ENCODE measurements around the gene TENT5A. TPM values are rescaled to one million over a fixed set of nuclear protein-coding genes. Genes with fewer than 3 reads are reported as not detected.
A peak's percentile ranks its signal among the peaks of the same experiment; 100 is the strongest.
"Not testable (repeated sequence)": the region's sequence is repeated elsewhere in the genome, so short reads cannot be mapped to it uniquely, and the experiment has no call there.

The TENT5A gene
- polyA plus RNA-seq, 4 donors: 3.4 to 4.7 (median 4.5) TPM

GRCh38 chr6:81751388-81752083 is 945 bp downstream of the TENT5A start:
- DNase-seq (ENCODE audit: low read depth in 4 of 4, low spot score in 2 of 4): peak in 1 of 4 donors; percentile 13

DNA sequence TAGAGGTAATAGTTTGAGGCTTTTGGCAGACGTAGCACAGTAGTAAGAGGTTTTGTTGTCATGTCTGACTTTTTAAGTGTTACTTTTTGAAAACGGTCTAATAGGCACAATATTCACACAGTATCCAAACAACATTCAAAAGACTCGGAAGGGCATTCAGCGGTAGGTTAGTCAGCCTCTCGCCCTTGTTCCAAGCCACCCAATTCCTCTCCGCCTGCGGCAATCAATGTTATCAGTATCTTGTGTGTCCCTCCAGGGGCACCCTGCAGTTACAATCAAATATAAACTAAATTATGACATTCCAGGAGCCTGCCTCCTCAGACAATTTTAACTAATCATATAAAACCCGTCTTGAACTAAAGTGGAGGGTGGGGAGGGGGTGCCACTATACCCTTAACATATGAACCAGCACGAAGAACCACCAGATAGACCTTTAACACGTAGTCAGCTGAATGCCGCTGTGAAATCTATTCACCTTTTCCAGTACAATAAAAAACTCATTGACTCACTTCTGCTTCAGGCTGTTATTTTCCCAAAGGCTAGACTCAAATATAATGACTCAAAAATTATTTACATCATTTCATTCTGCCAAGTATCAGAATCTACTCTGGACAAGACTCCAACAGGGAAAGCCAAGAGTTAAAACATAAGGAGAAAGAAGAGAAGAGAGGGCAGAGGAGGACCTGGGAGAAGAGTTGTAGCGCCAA is 1.6 kb downstream of the TENT5A start:
- no peak for DNase-seq (ENCODE audit: low read depth in 4 of 4, low spot score in 2 of 4)

GRCh38 chr6:81750200-81750599 is 2.3 kb downstream of the TENT5A start:
- DNase-seq (ENCODE audit: low read depth in 4 of 4, low spot score in 2 of 4): no peak

- no peak for DNase-seq (ENCODE audit: low read depth in 4 of 4, low spot score in 2 of 4)
Measured at GRCh38 chr6:81749707-81750106, 2.8 kb downstream of the TENT5A start.

- DNase-seq (ENCODE audit: low read depth in 4 of 4, low spot score in 2 of 4): no peak
Measured at GRCh38 chr6:81748994-81749393, 3.5 kb downstream of the TENT5A start.

DNA sequence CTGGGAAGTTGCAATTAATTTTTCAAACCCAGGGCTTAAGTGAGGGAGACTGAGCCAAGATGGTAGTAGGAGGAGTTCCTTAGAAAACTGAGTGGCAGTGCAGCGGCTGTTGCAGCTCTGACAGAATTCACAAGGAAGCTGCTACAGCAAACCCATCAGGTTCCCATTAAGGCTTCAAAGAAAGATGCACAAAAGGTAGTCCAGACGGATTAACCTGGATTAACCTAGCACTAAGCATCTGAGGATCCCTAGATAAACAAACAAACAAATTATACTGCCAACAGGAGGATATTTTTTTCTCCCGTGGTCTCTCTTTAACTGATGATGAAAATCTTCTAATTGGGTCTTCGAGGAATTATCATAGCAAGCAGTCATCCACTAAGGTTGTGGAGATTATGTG is 5.2 kb downstream of the TENT5A start:
- no peak for DNase-seq (ENCODE audit: low read depth in 4 of 4, low spot score in 2 of 4)

GRCh38 chr6:81744131-81744530 is 8.3 kb downstream of the TENT5A start:
- no peak for DNase-seq (ENCODE audit: low read depth in 4 of 4, low spot score in 2 of 4)

GRCh38 chr6:81743649-81744048 is 8.8 kb downstream of the TENT5A start:
- DNase-seq (ENCODE audit: low read depth in 4 of 4, low spot score in 2 of 4): no peak

GRCh38 chr6:81741689-81742088 is 10.8 kb downstream of the TENT5A start:
- DNase-seq (ENCODE audit: low read depth in 4 of 4, low spot score in 2 of 4): no peak

- DNase-seq (ENCODE audit: low read depth in 4 of 4, low spot score in 2 of 4): not testable (repeated sequence)
Measured at GRCh38 chr6:81740591-81740990, 11.9 kb downstream of the TENT5A start.

DNA sequence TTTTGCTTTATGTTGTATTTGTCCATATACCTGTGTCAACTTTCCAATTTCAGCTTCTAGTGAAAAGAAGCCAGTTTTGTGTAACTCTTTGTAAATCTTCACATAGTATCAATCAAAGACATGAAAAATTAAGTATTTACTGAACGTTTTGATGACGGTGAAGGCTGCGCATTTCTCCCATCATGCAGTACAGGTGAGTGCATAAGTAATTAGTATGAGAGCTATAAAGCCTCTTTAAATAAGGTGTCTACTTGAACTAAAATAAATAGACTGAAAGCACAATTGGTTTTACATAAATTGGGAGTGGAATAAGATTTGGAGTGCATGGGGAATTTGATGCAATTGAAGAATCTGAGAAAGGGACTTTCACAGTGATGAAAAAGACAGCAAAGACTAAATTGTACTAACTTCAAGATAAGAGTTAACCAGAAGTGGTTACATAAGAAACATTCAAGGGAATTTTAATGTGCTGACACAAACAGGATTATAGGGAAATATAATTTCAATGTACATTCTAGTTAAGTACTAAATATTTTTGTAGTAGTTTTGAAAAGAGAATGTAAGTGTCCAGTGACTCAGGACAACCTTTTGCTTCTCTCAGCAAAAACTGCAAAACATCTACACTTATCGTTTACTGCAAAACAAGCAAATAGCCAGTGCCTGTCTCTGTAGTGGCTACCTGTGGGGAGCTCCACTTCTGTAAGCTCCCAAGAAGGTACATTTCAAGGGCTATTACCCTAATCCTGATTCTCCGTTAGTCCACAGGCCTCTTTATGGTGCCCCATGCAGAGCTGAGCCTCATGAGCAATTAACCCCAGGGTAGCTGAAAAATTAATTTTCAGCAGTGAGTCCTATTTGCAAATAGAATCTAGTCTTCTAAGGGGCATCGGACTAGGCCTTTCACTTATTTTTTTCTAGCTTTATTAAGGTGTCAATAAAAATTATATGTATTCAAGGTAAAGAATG is 13.0 kb downstream of the TENT5A start:
- DNase-seq (ENCODE audit: low read depth in 4 of 4, low spot score in 2 of 4): no peak

- DNase-seq (ENCODE audit: low read depth in 4 of 4, low spot score in 2 of 4): no peak
Measured at GRCh38 chr6:81736428-81736827, 16.1 kb downstream of the TENT5A start.

DNA sequence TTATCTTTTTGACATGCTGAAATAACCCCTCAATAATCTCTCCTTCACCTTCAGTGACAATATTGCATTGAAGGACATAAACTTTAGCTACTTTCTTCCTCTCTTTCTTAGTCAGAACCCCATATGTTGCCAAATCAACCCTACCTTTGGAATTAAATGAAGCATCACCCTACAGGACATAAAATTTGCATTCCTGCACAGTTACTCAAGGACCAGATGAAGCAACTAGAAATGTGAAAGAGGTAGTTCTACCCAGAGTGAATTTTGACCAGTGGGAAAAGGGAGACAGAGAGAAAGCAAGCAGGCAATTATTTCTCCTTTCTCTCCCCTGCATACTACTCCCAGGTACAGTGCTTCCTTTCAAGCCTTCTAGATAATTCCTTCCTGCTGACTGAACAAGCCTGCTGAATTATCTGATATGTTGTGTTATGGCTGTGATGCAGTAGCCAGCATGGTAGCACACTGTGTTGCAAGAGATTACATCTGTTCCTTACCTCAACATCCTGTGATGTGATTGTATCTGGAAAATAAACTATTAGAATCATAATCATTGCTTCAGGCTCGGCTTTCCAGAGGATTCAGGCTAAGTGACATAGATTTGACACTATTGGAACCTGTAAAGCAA is 16.6 kb downstream of the TENT5A start:
- DNase-seq (ENCODE audit: low read depth in 4 of 4, low spot score in 2 of 4): no peak

DNA sequence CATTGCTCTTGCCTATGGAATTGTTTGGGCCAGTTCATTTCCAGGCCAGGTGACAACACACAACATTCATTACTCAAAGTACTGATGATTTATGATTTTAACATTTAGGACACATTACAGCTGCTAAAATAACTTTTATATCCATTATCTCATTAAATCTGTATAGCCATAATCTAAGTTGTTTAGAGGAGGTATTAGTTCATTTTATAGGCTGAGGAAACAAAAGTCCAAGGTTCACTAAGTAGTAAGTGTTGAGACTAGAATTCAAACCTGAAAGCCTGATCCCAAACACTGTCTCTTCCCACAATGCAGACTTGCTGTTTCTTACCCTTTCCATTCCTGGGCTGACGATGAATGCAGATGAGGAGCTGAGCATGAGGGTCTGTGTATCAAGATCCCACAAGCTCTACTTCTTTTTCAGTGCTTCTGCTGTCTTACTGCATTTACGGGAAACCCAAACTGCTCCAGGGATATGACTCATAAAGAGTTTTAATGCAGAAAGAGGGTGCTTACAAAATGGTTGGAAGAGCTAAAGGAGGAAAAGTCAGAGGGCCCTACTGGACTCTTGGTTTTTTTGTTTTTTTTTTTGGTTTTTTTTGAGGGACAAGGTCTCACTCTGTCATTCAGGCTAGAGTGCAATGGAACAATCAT is 17.9 kb downstream of the TENT5A start:
- no peak for DNase-seq (ENCODE audit: low read depth in 4 of 4, low spot score in 2 of 4)

DNA sequence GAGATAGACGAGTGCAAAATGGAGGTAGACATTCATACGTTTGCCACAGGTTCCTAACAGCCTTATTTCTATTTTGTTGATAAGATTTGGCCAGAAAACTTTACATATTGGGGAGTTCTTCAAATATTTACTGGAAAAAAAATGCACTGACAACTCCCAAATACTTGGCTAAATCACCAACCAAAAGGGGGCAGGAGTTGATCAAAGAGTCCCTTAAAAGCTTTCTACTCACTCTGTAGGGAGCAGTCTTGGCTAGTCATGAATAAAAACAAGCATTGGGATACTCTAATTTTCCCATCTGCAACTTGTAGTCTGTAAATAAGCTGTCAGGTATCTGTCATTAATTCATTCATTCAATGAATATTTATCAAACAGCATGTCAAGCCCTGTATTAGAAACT is 18.4 kb downstream of the TENT5A start:
- DNase-seq (ENCODE audit: low read depth in 4 of 4, low spot score in 2 of 4): no peak

- DNase-seq (ENCODE audit: low read depth in 4 of 4, low spot score in 2 of 4): no peak
Measured at GRCh38 chr6:81731814-81732213, 20.7 kb downstream of the TENT5A start.

DNA sequence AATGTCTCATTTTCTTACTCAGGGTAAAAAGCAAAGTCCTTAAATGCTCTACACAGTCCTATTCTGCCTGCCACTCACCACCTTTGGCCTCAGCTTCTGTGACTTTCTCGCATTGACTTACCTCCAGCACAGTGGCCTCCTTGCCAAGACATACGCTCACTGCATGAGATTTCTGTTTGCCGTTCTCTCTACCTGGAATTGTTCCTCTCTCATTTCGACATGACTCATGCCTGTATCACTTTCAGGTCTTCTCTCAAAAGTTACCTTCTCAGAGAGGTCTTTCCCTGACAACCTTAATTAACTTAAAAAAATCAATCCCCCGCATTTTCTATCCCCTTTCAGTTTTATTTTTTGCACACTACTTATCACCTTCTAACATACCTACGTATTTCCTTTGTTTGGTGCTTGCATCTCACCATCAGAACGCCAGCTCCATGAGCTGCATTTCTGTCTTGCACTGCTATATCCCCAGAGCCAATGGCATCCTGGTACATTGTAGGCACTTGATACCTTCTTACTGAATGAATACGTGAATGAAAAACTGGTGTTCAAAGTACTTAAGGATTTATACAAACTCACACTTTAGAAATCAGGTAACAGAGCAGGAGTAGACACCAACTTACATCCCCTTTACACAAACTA is 24.5 kb downstream of the TENT5A start:
- DNase-seq (ENCODE audit: low read depth in 4 of 4, low spot score in 2 of 4): no peak

DNA sequence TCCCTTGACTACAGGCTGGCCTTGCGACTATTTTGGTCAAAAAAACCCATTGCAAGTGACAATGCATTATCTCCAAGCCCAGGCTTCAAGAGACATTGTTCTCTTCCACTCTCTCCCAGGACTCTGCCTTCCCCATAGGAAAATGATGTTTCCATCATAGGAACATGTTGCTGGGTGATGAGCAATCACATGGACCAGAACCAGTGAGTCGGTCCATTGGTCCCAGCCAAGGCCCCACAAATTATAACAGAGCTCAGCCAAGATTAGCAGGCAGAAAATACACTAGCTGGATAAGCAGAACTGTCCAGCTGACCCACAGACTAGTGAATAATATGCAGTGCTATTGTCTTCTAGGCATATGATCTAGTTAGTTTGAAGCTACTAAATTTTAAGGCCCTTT is 27.4 kb downstream of the TENT5A start:
- DNase-seq (ENCODE audit: low read depth in 4 of 4, low spot score in 2 of 4): no peak

- no peak for DNase-seq (ENCODE audit: low read depth in 4 of 4, low spot score in 2 of 4)
Measured at GRCh38 chr6:81722506-81723223, 29.8 kb downstream of the TENT5A start.
